Transverse colon (tissue), 4 donors: ENCODE measurements around the gene KREMEN1. TPM values are rescaled to one million over a fixed set of nuclear protein-coding genes. Genes with fewer than 3 reads are reported as not detected.

Experiments used
- DNase-seq: peaks from one replicate; pipeline ENCODE4 v3.0.0-alpha.2; 2019
- H3K27ac ChIP-seq, 4 donors: fragments of 200-600 bp; sonication (generic); 2 replicates each; pipeline ENCODE4 v1.5.1; 2016 to 2018; ENCODE audit warnings: inconsistent platforms in 4 of 4
- H3K27me3 ChIP-seq: fragments of 200-600 bp; sonication (generic); 2 replicates; pipeline ENCODE4 v1.5.1; 2017; ENCODE audit warnings: inconsistent platforms
- H3K36me3 ChIP-seq, 4 donors: fragments of 200-600 bp; sonication (generic); 2 replicates each; pipeline ENCODE4 v1.5.1; 2017 to 2019; ENCODE audit warnings: inconsistent platforms in 4 of 4
- H3K4me1 ChIP-seq, 4 donors: fragments of 200-600 bp; sonication (generic); 2 replicates each; pipeline ENCODE4 v1.5.1; 2017 to 2020; ENCODE audit warnings: inconsistent platforms in 4 of 4
- H3K4me3 ChIP-seq, 4 donors: fragments of 200-600 bp; sonication (generic); 1 replicate in 1 of 4; 2 replicates in 3 of 4; pipeline versions ENCODE4 v1.5.1 to v1.6.1; 2017 to 2019; ENCODE audit warnings: inconsistent platforms in 4 of 4
- H3K9me3 ChIP-seq, 2 donors: fragments of 200-600 bp; sonication (generic); 2 replicates each; pipeline ENCODE4 v1.5.1; 2017 to 2019; ENCODE audit warnings: inconsistent platforms in 2 of 2
- CTCF ChIP-seq, 5 experiments: fragments of 200-600 bp in 3 of 5; fragments of 450-650 bp in 2 of 5; sonication (generic) in 3 of 5; IDR thresholded peaks; 1 replicate in 2 of 5; 2 replicates in 3 of 5; pipeline ENCODE4 v1.5.1; 2016 to 2017; ENCODE audit warnings: antibody characterized with exemption in 5 of 5, inconsistent platforms in 3 of 5, mild to moderate bottlenecking in 2 of 5, moderate library complexity in 1 of 5
- EP300 ChIP-seq: sonication (generic); formaldehyde crosslinking; IDR thresholded peaks from one replicate; pipeline ENCODE4 v1.6.1; 2017; ENCODE audit warnings: antibody characterized with exemption, low read depth
- POLR2A ChIP-seq: fragments of 450-650 bp; IDR thresholded peaks from one replicate; pipeline ENCODE4 v1.6.1; 2016; ENCODE audit warnings: antibody characterized with exemption, mild to moderate bottlenecking, moderate library complexity
- POLR2AphosphoS5 ChIP-seq, 3 donors: sonication (generic); formaldehyde crosslinking; IDR thresholded peaks; one replicate each; pipeline ENCODE4 v1.6.1; 2016; ENCODE audit warnings: antibody characterized with exemption in 3 of 3
- WGBS, 2 donors: methylation state at CpG; one replicate each; pipeline ENCODE4 v1.1.5; 2018; ENCODE audit warnings: low coverage in 1 of 2; 5-methylcytosine and 5-hydroxymethylcytosine counted together
- in situ Hi-C, 4 donors: fragments of 200-750 bp; cut with MboI; loops; one replicate each; pipeline versions ENCODE4 v1.15.0 to v1.15.1; 2017; ENCODE audit warnings: low sequenced_read_pairs in 3 of 4, low pct_ligation_motif_present in 1 of 4, low pct_unique_long_range_greater_than_20kb in 1 of 4
- intact Hi-C: fragments of 100-400 bp; cut with DNase I; formaldehyde crosslinking; loops from one replicate; pipeline ENCODE4 v1.15.1; 2023; ENCODE audit warnings: low total_unique reads
- total RNA-seq, 4 donors: library from RNA; depleted of rRNA; stranded (reverse); fragments of >200 nt; gene quantifications; one replicate each; pipeline ENCODE4 v1.1.0, GENCODE V29; 2016

Gene KREMEN1
- total RNA-seq, 4 donors from 2014 or later = 5.2 to 39.2 (median 20.1) TPM

GRCh38 chr22:29205594-29206371 is 132.9 kb downstream of the KREMEN1 start, which contains the start of gene EMID1:
TSS of gene EMID1 (plus strand) at chr22:29205896. CDS start at chr22:29206039, 143 bp downstream.
- intact Hi-C loops (no loop called here), in situ Hi-C loops (no loop called here)
- peak within 1 kb of the TSS in 2 of 4 donors; percentile 29 to 36 for H3K27ac ChIP-seq
- peak; percentile 47 for DNase-seq
- no peaks in the 10 kb centered on the region for H3K36me3 ChIP-seq
- H3K4me1 ChIP-seq = peaks cover 0 to 25% (median 13%) of the 10 kb centered on the region in 4 donors
- H3K9me3 ChIP-seq = no peaks in the 10 kb centered on the region
- TF ChIP-seq POLR2AphosphoS5 (IDR thresholded peaks at IDR 0.05) (no peak), POLR2A (no peak), CTCF (IDR thresholded peaks at IDR 0.05) (no peak), EP300 (no peak)
- H3K4me3 ChIP-seq = peak within 1 kb of the TSS in 3 of 4 donors; percentile 29 to 55 (median 46)
- peaks cover 26% of the 10 kb centered on the region for H3K27me3 ChIP-seq
- 7% methylated on average over 22 of the region's 90 CpGs; no CpG with 5 or more reads in 1 of the 2 donors for WGBS, 2 donors

- 20 to 53% methylated on average over 6 to 19 of the region's 19 CpGs for WGBS, 2 donors
- in situ Hi-C loops (no loop called here), intact Hi-C loops (no loop called here)
- no peak for TF ChIP-seq EP300
- no peak for TF ChIP-seq CTCF (IDR thresholded peaks at IDR 0.05)
- TF ChIP-seq POLR2AphosphoS5 (IDR thresholded peaks at IDR 0.05) = no peak
- TF ChIP-seq POLR2A = no peak
- Histone ChIP-seq H3K27me3 (peaks cover 26% of the 10 kb centered on the region), H3K4me1 (peaks cover 0 to 25% (median 13%) of the 10 kb centered on the region in 4 donors), H3K27ac (peak overlapping the region in 1 of 4 donors; percentile 36), H3K36me3 (no peaks in the 10 kb centered on the region), H3K4me3 (peak overlapping the region in 3 of 4 donors; percentile 29 to 55 (median 46)), H3K9me3 (no peaks in the 10 kb centered on the region)
- no peak for DNase-seq
Observed at GRCh38 chr22:29206372-29207242, 133.8 kb downstream of the KREMEN1 start.

GRCh38 chr22:29207243-29207550 is 134.4 kb downstream of the KREMEN1 start:
- no peaks in the 10 kb centered on the region for H3K9me3 ChIP-seq
- intact Hi-C loops (no loop called here), in situ Hi-C loops (no loop called here)
- H3K4me1 ChIP-seq = peaks cover 0 to 20% (median 10%) of the 10 kb centered on the region in 4 donors
- H3K27me3 ChIP-seq = peaks cover 26% of the 10 kb centered on the region
- TF ChIP-seq EP300 = no peak
- no peak for TF ChIP-seq POLR2A
- no peak for TF ChIP-seq CTCF (IDR thresholded peaks at IDR 0.05)
- TF ChIP-seq POLR2AphosphoS5 (IDR thresholded peaks at IDR 0.05) = no peak
- no peaks in the 10 kb centered on the region for H3K36me3 ChIP-seq
- no peak overlapping the region for H3K27ac ChIP-seq
- no peak for DNase-seq
- no peak overlapping the region for H3K4me3 ChIP-seq
- 73 to 92% methylated on average over 3 to 5 of the region's 5 CpGs for WGBS, 2 donors
